GM18907 (cell line): ENCODE results near the gene GLI3.

Source experiments
- ATAC-seq: cut with Tn5 transposase; IDR thresholded peaks from one replicate; pipeline ENCODE4 v1.9.1; 2021; ENCODE audit warnings: mild to moderate bottlenecking, moderate library complexity; ENCODE audit not compliant: unreplicated experiment

GLI3 gene

DNA sequence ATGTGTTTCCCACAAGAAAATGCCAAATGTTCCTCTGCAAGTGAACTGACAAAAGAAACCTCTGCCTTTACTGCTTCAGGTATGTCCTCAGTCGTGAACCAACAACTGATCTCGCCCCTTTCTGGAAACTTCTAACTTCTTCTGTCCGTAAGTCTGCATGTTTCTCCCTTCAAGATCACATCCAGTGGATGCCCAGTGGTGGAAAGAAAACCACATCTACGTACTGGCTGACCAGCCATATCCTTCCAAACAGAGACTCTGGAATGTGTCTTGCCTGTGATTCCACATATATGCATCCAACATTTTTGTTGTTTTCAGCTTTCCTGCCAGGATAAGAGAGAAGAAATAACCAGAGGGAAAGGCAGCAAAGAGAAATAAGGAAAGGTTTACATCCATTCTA is 152.7 kb downstream of the GLI3 start:
- ATAC-seq = no peak

GRCh38 chr7:42083284-42083683 is 153.7 kb downstream of the GLI3 start:
- no peak for ATAC-seq

DNA sequence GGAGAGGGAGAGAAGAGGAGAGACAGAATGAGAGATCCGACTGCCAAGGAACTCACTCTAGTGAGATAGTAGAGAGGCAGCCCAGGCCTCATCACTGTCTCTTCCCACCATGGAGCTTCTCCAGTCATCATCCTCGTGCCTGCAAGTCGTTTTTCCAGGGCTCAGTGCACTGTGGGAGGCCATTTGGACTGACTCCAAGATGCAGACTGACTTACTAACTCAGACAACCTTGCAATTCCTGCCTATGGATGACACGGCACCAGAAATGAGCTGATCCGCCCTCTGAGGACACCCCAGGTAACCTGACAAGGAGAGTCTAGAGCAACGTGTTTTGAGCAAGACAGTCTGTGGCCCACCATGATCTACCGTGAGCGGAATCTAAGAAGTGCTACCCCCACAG is 154.9 kb downstream of the GLI3 start:
- ATAC-seq = no peak

DNA sequence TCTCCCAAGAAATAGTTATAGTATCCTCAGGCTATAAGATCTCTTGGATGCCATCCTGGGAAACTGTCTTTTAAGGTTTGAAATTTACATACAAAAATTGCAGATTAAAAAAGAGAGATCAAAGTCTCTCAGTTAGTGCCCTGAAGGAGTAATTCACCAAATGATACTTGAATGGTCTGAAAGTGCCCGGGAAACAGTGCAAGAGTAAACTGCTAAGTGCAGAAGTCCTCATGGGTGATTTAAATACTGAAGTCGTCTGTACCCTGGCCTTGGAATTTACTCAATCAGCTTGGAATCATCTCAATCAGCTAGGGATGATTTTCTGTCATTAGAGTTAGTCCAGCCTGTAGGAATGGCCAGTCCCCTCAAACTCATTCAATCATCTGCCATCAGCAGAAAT is 155.3 kb downstream of the GLI3 start:
- ATAC-seq = no peak

- ATAC-seq = no peak
These were observed 156.0 kb downstream of the GLI3 start for GRCh38 chr7:42080841-42081586.

DNA sequence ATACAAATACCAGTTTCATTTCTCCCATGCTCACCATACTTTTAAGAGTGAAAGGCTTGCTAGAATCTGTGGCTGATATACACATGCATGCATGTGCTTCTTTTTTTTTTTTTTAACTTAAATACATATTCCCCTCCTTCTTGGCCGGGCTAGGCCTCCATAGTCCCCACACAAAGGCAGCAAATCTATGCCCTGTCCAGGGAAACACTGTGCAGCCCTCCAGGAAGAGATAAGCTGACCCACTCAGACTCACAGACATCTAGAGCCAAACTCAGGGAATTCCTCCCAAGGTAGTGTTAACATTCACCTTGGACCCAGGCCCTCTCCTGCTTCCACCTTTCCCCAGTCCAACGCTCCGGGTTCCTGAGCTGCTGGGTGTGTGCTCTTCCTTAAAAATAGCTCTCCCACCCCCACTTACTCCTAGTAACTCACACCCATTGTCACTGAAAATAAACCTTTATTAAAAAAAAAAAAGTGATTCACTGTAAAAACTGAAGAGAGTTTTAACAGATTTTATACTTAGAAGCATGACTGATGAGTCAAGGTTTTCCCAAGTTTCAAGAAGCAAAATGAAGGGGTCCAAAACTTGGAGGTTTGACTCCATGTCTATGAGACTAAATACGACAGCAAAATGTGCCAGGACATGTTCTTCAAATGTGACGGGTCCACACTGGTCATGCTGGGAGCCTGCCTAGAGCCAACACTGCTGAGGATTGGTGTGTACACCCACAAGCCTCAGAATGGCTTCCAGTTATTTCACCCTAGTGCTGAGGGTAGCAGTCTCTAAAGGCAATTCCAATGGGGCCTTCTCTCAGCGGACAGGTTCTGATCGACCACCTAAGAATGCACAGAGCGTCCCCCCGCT is 159.5 kb downstream of the GLI3 start:
- ATAC-seq = no peak

- ATAC-seq = no peak
These were observed 160.1 kb downstream of the GLI3 start for GRCh38 chr7:42076870-42077269.

DNA sequence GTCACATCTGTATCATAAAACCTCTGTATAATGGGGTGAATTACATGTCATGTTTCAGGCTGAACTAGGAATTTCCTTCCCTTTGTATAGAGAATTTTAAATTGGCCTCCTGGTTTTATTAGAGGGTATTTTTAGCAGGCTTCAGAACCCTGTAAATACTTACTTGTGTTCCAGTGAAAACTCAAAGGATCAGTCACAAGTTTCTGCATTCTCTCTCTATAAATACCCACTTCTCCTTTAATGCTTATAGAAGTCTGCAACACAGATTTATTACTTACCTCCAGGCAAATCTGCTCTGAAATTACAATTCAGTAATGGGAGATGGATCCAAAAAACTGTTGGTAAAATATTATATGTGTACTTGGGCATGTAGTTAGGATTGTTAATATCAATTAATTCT is 161.6 kb downstream of the GLI3 start:
- no peak for ATAC-seq

- no peak for ATAC-seq
These were observed 162.9 kb downstream of the GLI3 start for GRCh38 chr7:42074076-42074475.

DNA sequence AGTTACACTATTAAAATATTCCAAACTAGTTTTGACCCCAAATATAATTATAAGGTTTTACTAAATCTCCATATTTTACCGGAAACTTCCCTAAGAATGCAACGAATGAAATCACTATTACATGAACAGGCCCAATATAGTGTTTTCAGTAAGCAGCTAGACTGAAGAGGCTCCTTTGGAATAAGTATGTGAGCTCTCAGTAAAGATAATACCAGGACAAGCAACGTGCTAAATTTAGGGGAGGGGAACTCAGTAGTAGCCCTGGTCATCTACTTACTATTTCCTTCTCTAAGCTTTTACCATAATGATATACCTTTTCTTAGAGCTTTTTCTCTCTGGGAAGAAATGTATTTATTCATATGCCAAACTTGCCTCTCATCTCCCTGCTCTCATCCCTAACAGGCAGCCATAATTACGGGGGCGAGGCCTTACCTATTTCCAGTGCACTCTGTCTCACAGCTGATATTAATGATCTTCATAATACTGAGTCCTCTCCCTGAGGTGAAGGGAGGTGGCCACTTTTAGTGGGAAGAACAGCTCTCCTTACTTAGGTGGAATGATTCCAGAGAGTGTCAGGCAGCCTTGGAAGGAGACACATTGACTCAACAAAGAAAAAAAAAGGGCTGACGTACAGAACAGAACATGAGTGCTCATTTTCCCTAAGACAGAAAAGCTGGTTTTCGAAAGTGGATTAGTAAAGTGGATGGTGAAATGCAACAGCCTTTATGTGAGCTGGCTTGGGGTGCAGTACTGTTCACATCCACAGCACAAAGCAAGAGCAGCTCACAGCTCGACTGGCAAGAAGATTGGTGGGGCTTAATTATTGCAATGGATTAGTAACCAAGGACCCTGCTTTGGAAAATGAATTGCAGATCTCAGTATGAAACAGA is 165.4 kb downstream of the GLI3 start:
- ATAC-seq = no peak

- ATAC-seq = no peak
These were observed 166.9 kb downstream of the GLI3 start for GRCh38 chr7:42070068-42070467.

DNA sequence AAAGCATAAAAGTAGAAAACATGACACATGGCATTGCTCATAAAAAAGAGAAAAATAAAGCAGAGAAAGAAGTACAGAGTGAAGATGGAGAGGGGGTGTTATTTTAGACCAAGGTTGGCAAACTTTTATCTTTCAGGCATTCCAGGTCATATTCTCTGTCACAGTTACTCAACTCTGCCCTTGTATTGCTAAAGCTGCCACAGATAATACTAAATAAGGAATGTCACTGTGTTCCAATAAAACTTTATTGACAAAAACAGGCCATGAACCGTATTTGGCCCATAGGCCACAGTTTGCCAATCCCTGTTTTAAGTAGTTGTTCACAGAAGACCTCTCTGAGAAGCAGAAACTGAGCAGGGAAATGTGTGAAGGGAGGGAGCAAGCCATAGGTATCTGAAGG is 167.4 kb downstream of the GLI3 start:
- ATAC-seq = no peak

- ATAC-seq = no peak
These were observed 168.3 kb downstream of the GLI3 start for GRCh38 chr7:42068554-42069280.

DNA sequence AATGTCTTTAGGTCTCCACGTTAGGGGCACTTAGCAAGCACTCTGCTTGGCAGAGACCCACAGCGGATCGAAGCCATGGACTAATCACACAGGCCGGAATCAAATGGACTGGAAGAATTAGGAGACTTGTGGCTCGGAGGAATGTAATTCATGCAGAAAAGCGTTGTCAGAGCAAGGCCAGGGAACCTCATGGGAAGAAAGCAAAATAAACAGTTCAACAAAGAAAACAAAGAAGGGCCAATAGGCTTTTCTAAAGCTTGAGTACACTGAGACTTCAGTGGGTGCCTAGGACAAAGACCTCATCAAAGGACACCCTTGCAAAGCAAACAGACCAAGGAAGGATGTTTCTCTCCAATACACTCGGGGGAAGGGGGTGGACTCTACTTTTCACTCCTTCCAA is 171.1 kb downstream of the GLI3 start:
- ATAC-seq = no peak

DNA sequence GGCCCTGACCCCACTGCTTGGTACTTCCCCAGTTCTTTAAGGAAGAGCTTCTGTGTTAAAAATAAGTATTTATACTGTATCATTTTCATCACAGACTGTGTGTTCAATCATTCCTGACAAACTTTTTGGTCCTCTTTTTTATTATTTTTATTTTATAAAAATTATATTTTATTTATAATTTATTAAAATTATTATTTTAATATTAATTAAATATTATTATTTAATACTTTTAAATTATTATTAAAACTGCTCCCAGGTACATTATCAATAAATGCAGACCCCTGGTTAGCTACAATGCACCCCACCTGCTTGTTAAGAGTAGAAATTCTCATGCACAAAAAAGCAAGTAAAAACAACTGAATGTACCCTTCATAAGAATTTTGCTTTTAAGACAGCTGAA is 172.0 kb downstream of the GLI3 start:
- ATAC-seq = no peak

DNA sequence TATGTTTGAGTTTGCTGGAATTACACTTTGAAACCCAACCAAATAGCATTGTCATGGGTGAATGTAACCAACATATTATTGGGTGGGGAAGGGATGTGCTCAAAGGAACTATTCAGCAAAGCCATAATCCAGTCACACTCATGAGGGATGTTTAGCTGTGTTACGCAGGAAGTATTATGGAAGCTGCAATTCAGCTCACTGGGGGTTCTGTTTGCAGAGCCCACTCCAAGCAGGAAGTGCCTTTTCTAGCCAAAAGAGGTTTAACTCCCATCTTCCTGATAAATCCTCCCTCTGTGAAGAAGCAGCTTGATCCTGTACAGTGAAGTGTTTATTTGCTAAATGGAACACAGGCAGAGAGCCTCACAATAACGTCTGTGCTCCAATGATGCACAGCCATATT is 172.5 kb downstream of the GLI3 start:
- ATAC-seq = no peak

DNA sequence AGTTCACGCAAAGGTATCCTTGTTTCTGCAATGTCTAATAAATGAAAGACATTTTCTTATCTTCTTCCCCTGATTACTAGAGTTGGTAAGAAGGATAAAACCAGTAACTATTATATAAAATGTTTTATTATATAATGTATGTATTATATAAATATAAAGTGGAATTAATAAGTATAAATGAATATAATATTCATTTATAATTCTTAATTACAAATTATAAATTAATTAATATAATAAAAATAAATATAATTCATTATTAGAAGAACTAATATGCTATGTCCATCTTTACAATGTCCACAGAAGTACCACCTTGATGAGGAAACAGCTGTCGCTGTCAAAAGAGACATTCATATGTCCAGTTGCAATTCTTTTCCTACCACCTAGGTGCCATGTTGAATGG is 177.7 kb downstream of the GLI3 start:
- ATAC-seq = no peak

DNA sequence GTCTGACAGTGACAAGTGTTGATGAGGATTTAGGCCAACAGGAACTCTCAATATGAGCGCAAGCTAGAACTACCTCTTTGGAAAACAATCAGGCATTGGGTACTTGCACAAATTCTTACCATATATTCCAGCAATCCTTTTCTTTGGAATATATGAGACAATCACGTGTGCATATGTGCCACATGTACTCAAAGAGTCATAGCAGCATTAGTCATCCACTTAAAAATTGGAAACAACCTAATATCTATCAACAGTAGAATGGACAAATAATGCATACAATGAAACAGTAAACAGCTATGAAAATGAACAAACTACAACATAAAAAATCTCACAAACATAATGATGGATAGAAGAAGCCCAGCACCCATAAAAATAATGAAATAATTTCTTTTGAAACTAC is 179.7 kb downstream of the GLI3 start:
- ATAC-seq = no peak

- ATAC-seq = no peak
These were observed 181.8 kb downstream of the GLI3 start for GRCh38 chr7:42055171-42055570.

DNA sequence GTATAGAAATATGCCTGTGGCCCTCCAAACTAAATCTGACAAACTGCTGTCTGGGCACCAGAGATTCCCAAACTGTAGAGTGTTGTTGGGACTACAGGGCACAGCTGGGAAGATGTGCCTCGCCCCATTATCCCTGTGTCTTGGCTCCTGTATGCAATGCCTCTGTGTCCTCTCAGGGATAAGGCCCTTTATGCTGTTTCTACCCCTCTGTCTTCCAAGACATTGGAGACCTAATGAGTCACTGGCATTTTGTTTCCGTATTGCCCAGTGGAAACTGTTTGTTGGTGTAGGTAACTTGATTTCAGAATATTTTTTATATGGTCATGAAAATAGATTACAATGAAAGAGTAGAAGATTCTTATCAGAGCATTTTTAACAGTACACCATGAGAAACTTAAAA is 183.2 kb downstream of the GLI3 start:
- ATAC-seq = no peak

- no peak for ATAC-seq
These were observed 187.2 kb downstream of the GLI3 start for GRCh38 chr7:42049761-42050160.
